H9 (cell line): Measurements from ENCODE around the gene CDC42EP1. TPM values are rescaled to one million over a fixed set of nuclear protein-coding genes. Genes with fewer than 3 reads are reported as not detected.

Experiments
- DNase-seq: peaks from one replicate; pipeline ENCODE4 v3.0.0-alpha.2; 2017
- H2AFZ ChIP-seq: one replicate; pipeline ENCODE4 v1.6.1; 2013; ENCODE audit warnings: mild to moderate bottlenecking, low read length, control low read depth, moderate library complexity
- H2AK5ac ChIP-seq: 2 replicates; pipeline ENCODE4 v1.6.1; 2013; ENCODE audit warnings: low read length, control low read depth, mixed read lengths; ENCODE audit not compliant: insufficient read length
- H2BK120ac ChIP-seq: one replicate; pipeline ENCODE4 v1.6.1; 2013; ENCODE audit warnings: low read depth, mild to moderate bottlenecking, low read length, control low read depth, inconsistent platforms; ENCODE audit not compliant: poor library complexity, severe bottlenecking
- H2BK12ac ChIP-seq: 2 replicates; pipeline ENCODE4 v1.6.1; 2013; ENCODE audit warnings: low read length, control low read depth, mixed read lengths, low read depth; ENCODE audit not compliant: insufficient read length
- H2BK15ac ChIP-seq: 2 replicates; pipeline ENCODE4 v1.6.1; 2013; ENCODE audit warnings: low read depth, low read length, control low read depth
- H2BK20ac ChIP-seq: one replicate; pipeline ENCODE4 v1.6.1; 2013; ENCODE audit warnings: low read depth, mild to moderate bottlenecking, low read length, control low read depth, inconsistent platforms; ENCODE audit not compliant: poor library complexity, severe bottlenecking
- H2BK5ac ChIP-seq: 2 replicates; pipeline ENCODE4 v1.6.1; 2013; ENCODE audit warnings: low read length, control low read depth, mixed read lengths; ENCODE audit not compliant: insufficient read length
- H3K14ac ChIP-seq: 2 replicates; pipeline ENCODE4 v1.6.1; 2013; ENCODE audit warnings: low read length, control low read depth; ENCODE audit not compliant: insufficient read depth
- H3K18ac ChIP-seq: 2 replicates; pipeline ENCODE4 v1.6.1; 2013; ENCODE audit warnings: low read depth, mild to moderate bottlenecking, mixed read lengths, low read length, control low read depth; ENCODE audit not compliant: insufficient read length
- H3K23ac ChIP-seq: 2 replicates; pipeline ENCODE4 v1.6.1; 2013; ENCODE audit warnings: low read length, control low read depth, mixed read lengths, low read depth; ENCODE audit not compliant: insufficient read length
- H3K23me2 ChIP-seq: 2 replicates; pipeline ENCODE4 v1.6.1; 2013; ENCODE audit warnings: low read depth, mild to moderate bottlenecking, mixed read lengths, low read length, control low read depth; ENCODE audit not compliant: insufficient read length, poor library complexity, severe bottlenecking
- H3K27ac ChIP-seq: 2 replicates; pipeline ENCODE4 v1.5.1; 2013; ENCODE audit warnings: low read length, control low read depth, mixed read lengths, low read depth; ENCODE audit not compliant: insufficient read length
- H3K27me3 ChIP-seq: 2 replicates; pipeline ENCODE4 v1.6.1; 2013; ENCODE audit warnings: low read length, control low read depth, inconsistent platforms; ENCODE audit not compliant: insufficient read depth
- H3K4ac ChIP-seq: 2 replicates; pipeline ENCODE4 v1.6.1; 2013; ENCODE audit warnings: low read depth, mild to moderate bottlenecking, control low read depth, inconsistent platforms, low read length, moderate library complexity
- H3K4me1 ChIP-seq: 2 replicates; pipeline ENCODE4 v1.6.1; 2013; ENCODE audit warnings: low read length, control low read depth, inconsistent platforms; ENCODE audit not compliant: insufficient read depth
- H3K4me2 ChIP-seq: 2 replicates; pipeline ENCODE4 v1.6.1; 2013; ENCODE audit warnings: low read length, control low read depth, mixed read lengths; ENCODE audit not compliant: insufficient read length, insufficient read depth
- H3K56ac ChIP-seq: 2 replicates; pipeline ENCODE4 v1.6.1; 2013; ENCODE audit warnings: low read depth, mild to moderate bottlenecking, mixed read lengths, low read length, control low read depth; ENCODE audit not compliant: insufficient read length
- H3K79me1 ChIP-seq: 2 replicates; pipeline ENCODE4 v1.6.1; 2013; ENCODE audit warnings: low read depth, mild to moderate bottlenecking, moderate library complexity, low read length, control low read depth, inconsistent platforms; ENCODE audit not compliant: insufficient read depth, poor library complexity, severe bottlenecking
- H3K79me2 ChIP-seq: 2 replicates; pipeline ENCODE4 v1.6.1; 2013; ENCODE audit warnings: low read length, control low read depth, inconsistent platforms; ENCODE audit not compliant: insufficient read depth
- H3K9ac ChIP-seq: 2 replicates; pipeline ENCODE4 v1.6.1; 2013; ENCODE audit warnings: low read length, control low read depth, mixed read lengths; ENCODE audit not compliant: insufficient read length; ENCODE audit errors: extremely low read depth
- H3K9me3 ChIP-seq: one replicate; pipeline ENCODE4 v1.6.1; 2013; ENCODE audit warnings: low read depth, low read length, inconsistent platforms; ENCODE audit not compliant: control insufficient read depth
- H3T11ph ChIP-seq: one replicate; pipeline ENCODE4 v1.6.1; 2013; ENCODE audit warnings: mild to moderate bottlenecking, low read length, control low read depth, inconsistent platforms
- H4K20me1 ChIP-seq: one replicate; pipeline ENCODE4 v1.6.1; 2013; ENCODE audit not compliant: control insufficient read depth, insufficient read length, insufficient read depth
- H4K5ac ChIP-seq: 2 replicates; pipeline ENCODE4 v1.6.1; 2013; ENCODE audit warnings: low read depth, mild to moderate bottlenecking, mixed read lengths, low read length, control low read depth; ENCODE audit not compliant: insufficient read length
- H4K8ac ChIP-seq: replicated peaks from 2 replicates; pipeline ENCODE4 v1.6.1; 2013; ENCODE audit warnings: low read length, control low read depth, mixed read lengths, low read depth; ENCODE audit not compliant: insufficient read length
- H4K91ac ChIP-seq: 2 replicates; pipeline ENCODE4 v1.6.1; 2013; ENCODE audit warnings: low read depth, mild to moderate bottlenecking, moderate library complexity, mixed read lengths, low read length, control low read depth; ENCODE audit not compliant: insufficient read length
- H3K27ac Mint-ChIP-seq, 3 experiments: 2 replicates in 2 of 3; 3 replicates in 1 of 3; pipeline ENCODE4 v1.8.0; 2020 to 2021; ENCODE audit warnings: mixed read lengths in 3 of 3, mild to moderate bottlenecking in 1 of 3, moderate library complexity in 1 of 3
- H3K27me3 Mint-ChIP-seq: 2 replicates; pipeline ENCODE4 v1.8.0; 2021; ENCODE audit warnings: low read depth, mild to moderate bottlenecking, moderate library complexity, mixed read lengths
- H3K36me3 Mint-ChIP-seq, 3 experiments: 2 replicates in 2 of 3; 3 replicates in 1 of 3; pipeline ENCODE4 v1.8.0; 2020 to 2021; ENCODE audit warnings: low read depth in 3 of 3, mixed read lengths in 3 of 3; ENCODE audit not compliant: insufficient read depth in 1 of 3
- H3K4me1 Mint-ChIP-seq, 2 experiments: 2 replicates each; pipeline ENCODE4 v1.8.0; 2020; ENCODE audit warnings: mixed read lengths in 2 of 2
- H3K4me3 Mint-ChIP-seq, 2 experiments: 2 replicates in 1 of 2; 3 replicates in 1 of 2; pipeline ENCODE4 v1.8.0; 2020 to 2021; ENCODE audit warnings: mild to moderate bottlenecking in 2 of 2, mixed read lengths in 2 of 2, moderate library complexity in 1 of 2
- H3K9me3 Mint-ChIP-seq, 2 experiments: 2 replicates in 1 of 2; 3 replicates in 1 of 2; pipeline ENCODE4 v1.8.0; 2020; ENCODE audit warnings: mild to moderate bottlenecking in 2 of 2, mixed read lengths in 2 of 2, moderate library complexity in 1 of 2
- WGBS: extraction: QIAGEN DNeasy Blood & Tissue Kit; methylation state at CpG from one replicate; pipeline ENCODE4 v1.1.7; 2013; ENCODE audit warnings: missing lambda C conversion rate, low lambda C conversion rate, mixed read lengths; ENCODE audit not compliant: insufficient read length; ENCODE audit errors: extremely low coverage; 5-methylcytosine and 5-hydroxymethylcytosine counted together
- total RNA-seq: library from RNA; stranded (reverse); gene quantifications from 2 replicates; pipeline ENCODE4 v1.2.1, GENCODE V29; 2021
- TF ChIP-seq, protein P1 (sequence below): fragments of 200-600 bp; sonication (generic); conservative IDR thresholded peaks from 3 replicates; pipeline ENCODE4 v1.8.0; 2021; ENCODE audit warnings: antibody characterized with exemption, mild to moderate bottlenecking

CDC42EP1 gene
- total RNA-seq, 1 experiment from 2014 or later: 23.0 TPM

DNA sequence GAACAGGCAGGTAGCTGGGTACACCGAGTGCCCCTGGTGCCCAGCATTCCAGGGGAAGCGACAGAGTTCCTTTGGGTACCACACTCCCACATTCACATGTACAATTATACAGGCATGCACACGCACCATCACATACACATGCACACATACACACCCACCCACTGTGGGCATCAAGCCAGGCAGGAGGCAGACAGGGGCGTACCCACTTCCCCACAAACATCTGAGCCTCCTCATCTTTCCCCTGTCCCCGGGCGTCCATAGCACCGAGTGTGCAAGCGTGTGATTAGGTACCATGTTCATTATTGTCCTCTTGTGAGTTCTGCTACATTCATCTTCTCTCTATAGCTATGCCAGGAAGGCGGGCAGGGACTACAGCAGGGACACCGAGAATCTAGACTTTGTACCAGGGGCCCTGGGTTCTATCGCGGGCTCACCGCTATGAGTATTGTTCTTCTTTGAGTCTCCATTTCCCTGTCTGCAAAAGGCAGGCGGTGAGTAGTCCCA is 39.0 kb upstream of the CDC42EP1 start:
- H4K5ac ChIP-seq: no peak overlapping the region
- no peak overlapping the region for H2BK12ac ChIP-seq
- peaks cover 4% of the 10 kb centered on the region for H3K23me2 ChIP-seq
- H4K20me1 ChIP-seq: no peaks in the 10 kb centered on the region
- TF ChIP-seq, protein P1, sequence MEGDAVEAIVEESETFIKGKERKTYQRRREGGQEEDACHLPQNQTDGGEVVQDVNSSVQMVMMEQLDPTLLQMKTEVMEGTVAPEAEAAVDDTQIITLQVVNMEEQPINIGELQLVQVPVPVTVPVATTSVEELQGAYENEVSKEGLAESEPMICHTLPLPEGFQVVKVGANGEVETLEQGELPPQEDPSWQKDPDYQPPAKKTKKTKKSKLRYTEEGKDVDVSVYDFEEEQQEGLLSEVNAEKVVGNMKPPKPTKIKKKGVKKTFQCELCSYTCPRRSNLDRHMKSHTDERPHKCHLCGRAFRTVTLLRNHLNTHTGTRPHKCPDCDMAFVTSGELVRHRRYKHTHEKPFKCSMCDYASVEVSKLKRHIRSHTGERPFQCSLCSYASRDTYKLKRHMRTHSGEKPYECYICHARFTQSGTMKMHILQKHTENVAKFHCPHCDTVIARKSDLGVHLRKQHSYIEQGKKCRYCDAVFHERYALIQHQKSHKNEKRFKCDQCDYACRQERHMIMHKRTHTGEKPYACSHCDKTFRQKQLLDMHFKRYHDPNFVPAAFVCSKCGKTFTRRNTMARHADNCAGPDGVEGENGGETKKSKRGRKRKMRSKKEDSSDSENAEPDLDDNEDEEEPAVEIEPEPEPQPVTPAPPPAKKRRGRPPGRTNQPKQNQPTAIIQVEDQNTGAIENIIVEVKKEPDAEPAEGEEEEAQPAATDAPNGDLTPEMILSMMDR: no peak
- H2AK5ac ChIP-seq: no peak overlapping the region
- H3K9me3 Mint-ChIP-seq: peaks cover 0 to 1% of the 10 kb centered on the region in 2 experiments; a peak in 1 of 5 replicates
- DNase-seq: no peak
- no peaks in the 10 kb centered on the region; the same call in 1 of the 2 replicates for H3K27me3 ChIP-seq
- H2BK120ac ChIP-seq: no peak overlapping the region
- no peaks in the 10 kb centered on the region for H3K79me1 ChIP-seq
- no peaks in the 10 kb centered on the region; the same call in 1 of the 2 replicates for H3K4me1 ChIP-seq
- H3K56ac ChIP-seq: no peak overlapping the region
- no peaks in the 10 kb centered on the region for H3K79me2 ChIP-seq
- no peak overlapping the region for H3K4me2 ChIP-seq
- H3K36me3 Mint-ChIP-seq: peaks cover 0 to 4% (median 2%) of the 10 kb centered on the region in 3 experiments; a peak in 4 of 7 replicates
- H3K23ac ChIP-seq: no peak overlapping the region
- no peak overlapping the region for H3K27ac ChIP-seq
- H2AFZ ChIP-seq: no peak overlapping the region
- no peaks in the 10 kb centered on the region for H3K9me3 ChIP-seq
- no peak overlapping the region for H3K4ac ChIP-seq
- no peak overlapping the region for H3T11ph ChIP-seq
- WGBS: no CpG with 5 or more reads among the region's 14 CpGs
- H3K4me3 Mint-ChIP-seq: peak overlapping the region in 1 of 2 experiments; percentile 43; a peak in 1 of 5 replicates
- no peak overlapping the region for H4K8ac ChIP-seq
- H2BK5ac ChIP-seq: no peak overlapping the region
- no peak overlapping the region for H3K18ac ChIP-seq
- H3K27me3 Mint-ChIP-seq: peaks cover 44% of the 10 kb centered on the region
- H3K9ac ChIP-seq: no peak overlapping the region
- H2BK15ac ChIP-seq: no peak overlapping the region
- no peak overlapping the region for H2BK20ac ChIP-seq
- H4K91ac ChIP-seq: no peak overlapping the region
- H3K27ac Mint-ChIP-seq: no peak overlapping the region
- H3K4me1 Mint-ChIP-seq: peaks cover 10 to 16% of the 10 kb centered on the region in 2 experiments
- H3K14ac ChIP-seq: no peak overlapping the region
